ENCODE measurements around the gene BCDIN3D.

The BCDIN3D gene

DNA sequence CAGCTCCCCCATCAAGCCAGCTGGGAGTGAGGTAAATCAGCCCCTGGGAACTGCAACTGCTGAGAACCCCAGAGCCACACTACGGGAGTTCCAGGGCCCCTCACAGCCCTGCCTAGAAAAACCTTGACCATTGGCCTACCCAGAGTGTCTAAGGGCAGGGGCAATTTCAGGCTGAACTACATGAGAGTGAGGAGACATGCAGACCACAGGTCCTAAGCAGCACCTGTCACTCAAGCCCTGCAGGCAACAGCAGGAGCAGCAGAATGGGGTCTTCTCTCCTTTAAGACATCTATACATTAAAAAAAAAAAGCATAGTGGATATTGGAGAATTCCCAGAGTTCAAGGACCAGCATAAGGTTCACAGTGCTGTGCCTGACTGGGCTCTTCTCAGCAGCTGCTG lies 19.6 kb downstream of the BCDIN3D start:
- H3K4me1 ChIP-seq (ENCODE audit: control insufficient read depth in 1 of 2, insufficient read depth in 2 of 2, low read length in 2 of 2), result peaks cover 19 to 38% of the 10 kb centered on the region in 2 donors
- no peaks in the 10 kb centered on the region for H3K9me3 ChIP-seq (ENCODE audit: control insufficient read depth in 1 of 2, low read length in 2 of 2)
- H3K4me3 ChIP-seq (ENCODE audit: low read depth in 1 of 2, low read length in 2 of 2), result no peak overlapping the region
- no peak overlapping the region for H3K27ac ChIP-seq (ENCODE audit: low read depth, low read length)
- H3K27me3 ChIP-seq (ENCODE audit: control insufficient read depth in 1 of 2, insufficient read depth in 2 of 2, low read length in 2 of 2), result no peaks in the 10 kb centered on the region
- H3K36me3 ChIP-seq (ENCODE audit: control insufficient read depth in 1 of 2, insufficient read depth in 2 of 2, low read length in 2 of 2), result no peaks in the 10 kb centered on the region
- no peak overlapping the region for H3K9ac ChIP-seq (ENCODE audit: low read depth in 1 of 2, low read length in 2 of 2)

- Histone ChIP-seq H3K9ac (ENCODE audit: low read depth in 1 of 2, low read length in 2 of 2) (no peak overlapping the region), H3K27me3 (ENCODE audit: control insufficient read depth in 1 of 2, insufficient read depth in 2 of 2, low read length in 2 of 2) (no peaks in the 10 kb centered on the region), H3K9me3 (ENCODE audit: control insufficient read depth in 1 of 2, low read length in 2 of 2) (no peaks in the 10 kb centered on the region), H3K4me3 (ENCODE audit: low read depth in 1 of 2, low read length in 2 of 2) (no peak overlapping the region), H3K27ac (ENCODE audit: low read depth, low read length) (no peak overlapping the region), H3K36me3 (ENCODE audit: control insufficient read depth in 1 of 2, insufficient read depth in 2 of 2, low read length in 2 of 2) (no peaks in the 10 kb centered on the region), H3K4me1 (ENCODE audit: control insufficient read depth in 1 of 2, insufficient read depth in 2 of 2, low read length in 2 of 2) (peaks cover 15 to 30% of the 10 kb centered on the region in 2 donors)
Observed at GRCh38 chr12:49821373-49822287, 21.3 kb downstream of the BCDIN3D start.

DNA sequence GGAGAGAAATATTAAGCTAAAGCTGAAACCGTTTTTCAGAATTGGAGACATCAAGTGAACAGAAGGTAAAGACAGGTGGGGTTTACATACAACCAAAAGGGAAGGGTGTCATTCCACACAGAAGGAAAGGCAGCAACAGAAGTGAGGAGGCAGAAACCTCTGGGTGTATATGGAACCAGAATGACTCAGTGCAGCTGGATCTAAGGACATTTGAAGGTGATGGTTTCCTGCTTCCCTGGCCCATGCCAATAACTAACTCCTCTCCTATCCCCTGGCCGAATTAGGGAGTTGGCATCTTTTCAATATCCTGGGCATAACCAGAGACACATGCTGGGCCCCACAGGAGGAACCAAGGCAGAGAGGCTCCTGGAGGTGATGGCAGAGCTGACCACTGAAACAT lies 23.1 kb downstream of the BCDIN3D start:
- Histone ChIP-seq H3K9ac (ENCODE audit: low read depth in 1 of 2, low read length in 2 of 2) (no peak overlapping the region), H3K27ac (ENCODE audit: low read depth, low read length) (no peak overlapping the region), H3K36me3 (ENCODE audit: control insufficient read depth in 1 of 2, insufficient read depth in 2 of 2, low read length in 2 of 2) (no peaks in the 10 kb centered on the region), H3K4me3 (ENCODE audit: low read depth in 1 of 2, low read length in 2 of 2) (no peak overlapping the region), H3K4me1 (ENCODE audit: control insufficient read depth in 1 of 2, insufficient read depth in 2 of 2, low read length in 2 of 2) (peaks cover 4 to 19% of the 10 kb centered on the region in 2 donors), H3K27me3 (ENCODE audit: control insufficient read depth in 1 of 2, insufficient read depth in 2 of 2, low read length in 2 of 2) (no peaks in the 10 kb centered on the region), H3K9me3 (ENCODE audit: control insufficient read depth in 1 of 2, low read length in 2 of 2) (no peaks in the 10 kb centered on the region)

DNA sequence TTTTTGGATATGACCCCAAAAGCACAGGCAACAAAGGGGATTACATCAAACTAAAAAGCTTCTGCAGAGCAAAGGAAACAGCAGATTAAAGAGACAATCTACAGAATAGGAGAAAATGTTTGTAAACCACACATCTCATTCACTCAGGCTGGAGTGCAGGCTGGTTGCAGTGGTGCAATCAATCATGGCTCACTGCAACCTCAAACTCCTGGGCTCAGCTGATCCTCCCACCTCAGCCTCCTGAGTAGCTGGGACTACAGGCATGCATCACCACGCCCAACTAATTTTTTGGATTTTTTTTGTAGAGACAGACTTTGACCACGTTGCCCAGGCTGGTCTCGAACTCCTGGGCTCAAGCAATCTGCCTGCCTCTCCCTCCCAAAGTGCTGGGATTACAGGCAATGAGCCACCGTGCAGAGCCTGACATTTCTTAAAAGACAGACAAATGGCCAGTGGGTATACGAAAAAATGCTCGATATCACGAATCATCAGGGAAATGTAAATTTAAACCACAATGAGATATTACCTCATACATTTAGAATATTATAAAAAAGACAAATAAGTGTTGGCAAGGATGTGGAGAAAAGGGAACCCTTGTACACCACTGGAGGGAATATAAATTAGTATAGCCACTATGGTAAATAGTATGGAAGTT lies 24.5 kb downstream of the BCDIN3D start:
- no peaks in the 10 kb centered on the region for H3K27me3 ChIP-seq (ENCODE audit: control insufficient read depth in 1 of 2, insufficient read depth in 2 of 2, low read length in 2 of 2)
- H3K27ac ChIP-seq (ENCODE audit: low read depth, low read length), result no peak overlapping the region
- H3K36me3 ChIP-seq (ENCODE audit: control insufficient read depth in 1 of 2, insufficient read depth in 2 of 2, low read length in 2 of 2), result no peaks in the 10 kb centered on the region
- H3K9me3 ChIP-seq (ENCODE audit: control insufficient read depth in 1 of 2, low read length in 2 of 2), result no peaks in the 10 kb centered on the region
- no peak overlapping the region for H3K4me3 ChIP-seq (ENCODE audit: low read depth in 1 of 2, low read length in 2 of 2)
- H3K9ac ChIP-seq (ENCODE audit: low read depth in 1 of 2, low read length in 2 of 2), result no peak overlapping the region
- peaks cover 0 to 5% of the 10 kb centered on the region in 2 donors for H3K4me1 ChIP-seq (ENCODE audit: control insufficient read depth in 1 of 2, insufficient read depth in 2 of 2, low read length in 2 of 2)

GRCh38 chr12:49813131-49813530 lies 29.8 kb downstream of the BCDIN3D start:
- Histone ChIP-seq H3K27ac (ENCODE audit: low read depth, low read length) (no peak overlapping the region), H3K9me3 (ENCODE audit: control insufficient read depth in 1 of 2, low read length in 2 of 2) (no peaks in the 10 kb centered on the region), H3K4me1 (ENCODE audit: control insufficient read depth in 1 of 2, insufficient read depth in 2 of 2, low read length in 2 of 2) (peaks cover 0 to 3% of the 10 kb centered on the region in 2 donors), H3K4me3 (ENCODE audit: low read depth in 1 of 2, low read length in 2 of 2) (no peak overlapping the region), H3K9ac (ENCODE audit: low read depth in 1 of 2, low read length in 2 of 2) (no peak overlapping the region), H3K36me3 (ENCODE audit: control insufficient read depth in 1 of 2, insufficient read depth in 2 of 2, low read length in 2 of 2) (no peaks in the 10 kb centered on the region), H3K27me3 (ENCODE audit: control insufficient read depth in 1 of 2, insufficient read depth in 2 of 2, low read length in 2 of 2) (no peaks in the 10 kb centered on the region)

- no peak overlapping the region for H3K27ac ChIP-seq (ENCODE audit: low read depth, low read length)
Observed at GRCh38 chr12:49811961-49812401, 30.9 kb downstream of the BCDIN3D start.

GRCh38 chr12:49811136-49811535 lies 31.8 kb downstream of the BCDIN3D start:
- H3K4me1 ChIP-seq (ENCODE audit: control insufficient read depth in 1 of 2, insufficient read depth in 2 of 2, low read length in 2 of 2), result peaks cover 0 to 3% of the 10 kb centered on the region in 2 donors
- H3K36me3 ChIP-seq (ENCODE audit: control insufficient read depth in 1 of 2, insufficient read depth in 2 of 2, low read length in 2 of 2), result no peaks in the 10 kb centered on the region
- H3K27me3 ChIP-seq (ENCODE audit: control insufficient read depth in 1 of 2, insufficient read depth in 2 of 2, low read length in 2 of 2), result no peaks in the 10 kb centered on the region
- no peak overlapping the region for H3K4me3 ChIP-seq (ENCODE audit: low read depth in 1 of 2, low read length in 2 of 2)
- no peaks in the 10 kb centered on the region for H3K9me3 ChIP-seq (ENCODE audit: control insufficient read depth in 1 of 2, low read length in 2 of 2)
- no peak overlapping the region for H3K27ac ChIP-seq (ENCODE audit: low read depth, low read length)
- no peak overlapping the region for H3K9ac ChIP-seq (ENCODE audit: low read depth in 1 of 2, low read length in 2 of 2)

More at GRCh38 chr12:49811961-49812401, 30.9 kb downstream of the BCDIN3D start:
- Histone ChIP-seq H3K9ac (ENCODE audit: low read depth in 1 of 2, low read length in 2 of 2) (no peak overlapping the region), H3K4me3 (ENCODE audit: low read depth in 1 of 2, low read length in 2 of 2) (no peak overlapping the region), H3K9me3 (ENCODE audit: control insufficient read depth in 1 of 2, low read length in 2 of 2) (no peaks in the 10 kb centered on the region), H3K27me3 (ENCODE audit: control insufficient read depth in 1 of 2, insufficient read depth in 2 of 2, low read length in 2 of 2) (no peaks in the 10 kb centered on the region), H3K36me3 (ENCODE audit: control insufficient read depth in 1 of 2, insufficient read depth in 2 of 2, low read length in 2 of 2) (no peaks in the 10 kb centered on the region), H3K4me1 (ENCODE audit: control insufficient read depth in 1 of 2, insufficient read depth in 2 of 2, low read length in 2 of 2) (peaks cover 0 to 3% of the 10 kb centered on the region in 2 donors)

DNA sequence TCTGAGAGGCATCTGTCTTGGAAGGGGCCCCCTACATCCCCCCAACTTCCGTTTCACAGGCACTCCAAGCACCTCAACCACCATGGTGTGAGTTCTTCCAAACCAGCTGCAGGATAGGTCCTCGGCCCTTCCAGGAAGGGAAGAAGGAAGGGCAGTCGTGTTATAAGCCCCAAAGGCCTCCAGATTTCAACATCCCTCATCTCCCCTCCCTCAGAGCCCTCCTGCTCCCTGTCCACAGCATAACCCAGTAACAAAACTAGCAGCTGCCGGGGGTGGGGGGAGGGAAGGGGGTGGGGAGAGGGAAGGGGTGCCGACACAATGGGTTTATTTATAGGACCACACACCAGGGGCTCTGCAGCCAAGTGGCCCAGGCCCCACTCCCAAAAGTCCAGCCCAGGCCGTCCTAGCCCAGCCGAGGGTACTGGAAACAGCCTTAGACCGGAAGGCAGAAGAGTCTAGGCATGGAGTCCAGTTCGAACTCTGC lies 33.0 kb downstream of the BCDIN3D start:
- Histone ChIP-seq H3K9ac (ENCODE audit: low read depth in 1 of 2, low read length in 2 of 2) (no peak overlapping the region), H3K4me1 (ENCODE audit: control insufficient read depth in 1 of 2, insufficient read depth in 2 of 2, low read length in 2 of 2) (peaks cover 0 to 3% of the 10 kb centered on the region in 2 donors)

DNA sequence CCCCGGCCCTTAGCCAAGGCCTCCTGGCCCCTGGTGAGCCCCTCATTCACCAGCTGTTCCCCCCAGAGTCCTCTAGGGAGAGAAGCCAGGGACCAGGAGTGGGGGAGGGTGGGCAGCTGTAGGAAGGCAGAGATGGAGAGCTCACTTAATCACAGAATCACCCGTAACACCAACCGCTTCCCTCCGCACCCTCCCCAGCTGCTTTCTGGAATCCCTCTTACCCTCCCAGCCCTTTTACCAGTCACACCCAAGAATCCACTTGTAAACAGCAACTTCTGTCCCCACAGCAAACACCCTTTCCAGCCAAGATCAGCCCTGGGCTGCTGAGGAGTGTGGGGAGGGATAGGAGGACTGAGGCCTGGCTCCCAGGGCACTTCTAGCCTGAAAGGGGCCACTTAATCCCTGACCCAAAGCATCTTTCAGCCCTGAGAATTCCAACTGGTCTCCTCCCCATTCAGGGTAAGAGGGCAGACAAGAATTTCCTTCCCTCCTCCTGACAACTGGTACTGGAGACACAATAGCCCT lies 33.5 kb downstream of the BCDIN3D start:
- Histone ChIP-seq H3K4me3 (ENCODE audit: low read depth in 1 of 2, low read length in 2 of 2) (no peak overlapping the region), H3K9ac (ENCODE audit: low read depth in 1 of 2, low read length in 2 of 2) (no peak overlapping the region), H3K27me3 (ENCODE audit: control insufficient read depth in 1 of 2, insufficient read depth in 2 of 2, low read length in 2 of 2) (no peaks in the 10 kb centered on the region), H3K4me1 (ENCODE audit: control insufficient read depth in 1 of 2, insufficient read depth in 2 of 2, low read length in 2 of 2) (peaks cover 0 to 3% of the 10 kb centered on the region in 2 donors), H3K9me3 (ENCODE audit: control insufficient read depth in 1 of 2, low read length in 2 of 2) (no peaks in the 10 kb centered on the region), H3K27ac (ENCODE audit: low read depth, low read length) (no peak overlapping the region), H3K36me3 (ENCODE audit: control insufficient read depth in 1 of 2, insufficient read depth in 2 of 2, low read length in 2 of 2) (peaks cover 0 to 9% of the 10 kb centered on the region in 2 donors)

More for the DNA sequence above, 33.0 kb downstream of the BCDIN3D start:
- Histone ChIP-seq H3K36me3 (ENCODE audit: control insufficient read depth in 1 of 2, insufficient read depth in 2 of 2, low read length in 2 of 2) (peaks cover 0 to 4% of the 10 kb centered on the region in 2 donors), H3K27me3 (ENCODE audit: control insufficient read depth in 1 of 2, insufficient read depth in 2 of 2, low read length in 2 of 2) (no peaks in the 10 kb centered on the region), H3K4me3 (ENCODE audit: low read depth in 1 of 2, low read length in 2 of 2) (no peak overlapping the region), H3K9me3 (ENCODE audit: control insufficient read depth in 1 of 2, low read length in 2 of 2) (no peaks in the 10 kb centered on the region), H3K27ac (ENCODE audit: low read depth, low read length) (no peak overlapping the region)

Measured in duodenal mucosa (tissue), 2 donors.